GM23248 (cell line): ENCODE measurements around the gene PTPRN2. TPM values are rescaled to one million over a fixed set of nuclear protein-coding genes. Genes with fewer than 3 reads are reported as not detected.

Experiments used
- DNase-seq: peaks from one replicate; pipeline ENCODE4 v3.0.0-alpha.2; 2015
- H2AFZ ChIP-seq: fragments of 200-600 bp; sonication (generic); 2 replicates; pipeline ENCODE4 v1.6.1; 2016; ENCODE audit warnings: antibody characterized with exemption
- H3F3A ChIP-seq: fragments of 200-600 bp; sonication (generic); 2 replicates; pipeline ENCODE4 v1.6.1; 2016; ENCODE audit warnings: mild to moderate bottlenecking, antibody characterized with exemption, mixed run types; ENCODE audit not compliant: insufficient read depth
- H3K27ac ChIP-seq: fragments of 200-600 bp; sonication (generic); 2 replicates; pipeline ENCODE4 v1.5.1; 2016; ENCODE audit warnings: mild to moderate bottlenecking
- H3K27me3 ChIP-seq: fragments of 200-600 bp; sonication (generic); replicated peaks from 2 replicates; pipeline ENCODE4 v1.6.1; 2016; ENCODE audit warnings: mild to moderate bottlenecking; ENCODE audit not compliant: insufficient read depth
- H3K36me3 ChIP-seq: fragments of 200-600 bp; sonication (generic); 2 replicates; pipeline ENCODE4 v1.6.1; 2016; ENCODE audit warnings: low read depth, mild to moderate bottlenecking
- H3K4me1 ChIP-seq: fragments of 200-600 bp; sonication (generic); 2 replicates; pipeline ENCODE4 v1.6.1; 2016; ENCODE audit warnings: mild to moderate bottlenecking; ENCODE audit not compliant: insufficient read depth
- H3K4me2 ChIP-seq: fragments of 200-600 bp; sonication (generic); one replicate; pipeline ENCODE4 v1.6.1; 2016; ENCODE audit warnings: mild to moderate bottlenecking; ENCODE audit not compliant: unreplicated experiment
- H3K4me3 ChIP-seq: fragments of 200-600 bp; sonication (generic); 2 replicates; pipeline ENCODE4 v1.5.1; 2016; ENCODE audit warnings: mild to moderate bottlenecking
- H3K79me2 ChIP-seq: fragments of 200-600 bp; sonication (generic); 2 replicates; pipeline ENCODE4 v1.6.1; 2016; ENCODE audit warnings: mild to moderate bottlenecking; ENCODE audit not compliant: insufficient read depth
- H3K9ac ChIP-seq: fragments of 200-600 bp; sonication (generic); 2 replicates; pipeline ENCODE4 v1.6.1; 2016; ENCODE audit warnings: mild to moderate bottlenecking
- H3K9me2 ChIP-seq: fragments of 200-600 bp; sonication (generic); 2 replicates; pipeline ENCODE4 v1.6.1; 2016; ENCODE audit warnings: mixed run types, mild to moderate bottlenecking, moderate library complexity; ENCODE audit not compliant: insufficient read depth
- H3K9me3 ChIP-seq: fragments of 200-600 bp; sonication (generic); one replicate; pipeline ENCODE4 v1.6.1; 2017; ENCODE audit warnings: low read depth
- H4K20me1 ChIP-seq: fragments of 200-600 bp; sonication (generic); 2 replicates; pipeline ENCODE4 v1.6.0; 2016; ENCODE audit not compliant: insufficient read depth
- EZH2 ChIP-seq: fragments of 200-600 bp; sonication (generic); IDR thresholded peaks from 2 replicates; pipeline ENCODE4 v1.6.1; 2018; ENCODE audit warnings: antibody characterized with exemption, mild to moderate bottlenecking; ENCODE audit not compliant: insufficient read depth, poor library complexity, severe bottlenecking
- EZH2phosphoT487 ChIP-seq: fragments of 200-600 bp; sonication (generic); IDR thresholded peaks from 2 replicates; pipeline ENCODE4 v1.6.1; 2018; ENCODE audit warnings: antibody characterized with exemption, moderate library complexity, mild to moderate bottlenecking, low read depth; ENCODE audit not compliant: insufficient read depth
- WGBS, 2 experiments: methylation state at CpG; one replicate each; pipeline ENCODE4 v1.1.6; 2015 to 2017; ENCODE audit warnings: low lambda C conversion rate in 2 of 2, low coverage in 1 of 2; ENCODE audit errors: missing lambda C conversion rate in 2 of 2; 5-methylcytosine and 5-hydroxymethylcytosine counted together
- in situ Hi-C: fragments of 300-500 bp; cut with MboI; formaldehyde crosslinking; loops from 2 replicates; pipeline ENCODE4 v1.15.0; 2020
- polyA plus RNA-seq: library from polyadenylated mRNA; unstranded; fragments of >200 nt; fragmentation: Nextera tagmentation; extraction: Ambion mirVana; gene quantifications from 2 replicates; pipeline ENCODE4 v1.2.1, GENCODE V29; 2016
- total RNA-seq: library from RNA; depleted of rRNA; stranded (reverse); fragments of >200 nt; shearing (Covaris generic); gene quantifications from 2 replicates; pipeline ENCODE4 v1.2.3, GENCODE V29; 2014

Gene PTPRN2
- total and polyA plus RNA-seq, 2 experiments from 2014 or later, result 0.13 TPM; not detected in 1

- 31 to 34% methylated on average over 34 of the region's 34 CpGs for WGBS, 2 experiments
- Histone ChIP-seq H3F3A (no peaks in the 10 kb centered on the region), H3K36me3 (no peaks in the 10 kb centered on the region), H3K4me2 (no peak overlapping the region), H2AFZ (no peak overlapping the region), H3K9me3 (no peaks in the 10 kb centered on the region), H3K4me1 (no peaks in the 10 kb centered on the region), H3K9ac (no peak overlapping the region), H3K4me3 (no peak overlapping the region), H4K20me1 (no peaks in the 10 kb centered on the region), H3K79me2 (no peaks in the 10 kb centered on the region), H3K9me2 (no peaks in the 10 kb centered on the region), H3K27me3 (no peaks in the 10 kb centered on the region), H3K27ac (no peak overlapping the region)
- in situ Hi-C loops, result no loop called here
- DNase-seq, result no peak
- TF ChIP-seq EZH2phosphoT487, result no peak
- TF ChIP-seq EZH2, result no peak
Observed at GRCh38 chr7:157662981-157663716, 924.5 kb downstream of the PTPRN2 start.

DNA sequence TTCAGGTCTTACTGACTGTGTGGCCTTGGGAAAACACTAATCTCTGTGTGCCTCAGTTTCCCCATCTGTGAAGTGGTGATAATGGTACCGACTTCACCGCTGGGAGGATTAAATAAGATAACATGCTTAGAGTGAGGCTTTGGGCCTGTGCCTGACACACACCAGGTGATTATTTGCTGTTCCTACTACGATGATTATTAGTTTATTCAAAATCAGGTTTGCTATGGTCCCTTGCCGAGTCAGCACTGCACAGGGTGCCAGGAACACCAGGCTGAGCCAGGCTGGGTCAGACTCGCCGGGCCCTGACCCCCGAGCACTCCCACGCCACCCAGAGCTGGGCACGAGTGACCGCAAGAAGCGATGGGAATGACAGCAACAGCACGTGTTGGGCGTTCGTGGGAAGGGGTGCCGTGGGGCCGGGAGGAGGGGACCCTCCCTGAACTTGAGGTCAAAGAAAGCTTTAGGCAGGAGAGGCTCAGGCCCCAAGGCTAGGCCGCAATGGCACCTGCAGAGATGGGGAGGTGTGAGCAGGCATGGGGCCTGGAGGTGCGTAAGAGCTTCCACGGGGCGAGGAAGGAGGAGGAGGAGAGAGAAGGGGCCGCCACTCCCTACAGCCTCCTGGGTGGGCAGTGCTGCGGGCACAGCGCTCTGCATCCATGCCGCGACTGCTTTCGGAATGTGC is 925.4 kb downstream of the PTPRN2 start:
- no peak for DNase-seq
- TF ChIP-seq EZH2phosphoT487, result no peak
- TF ChIP-seq EZH2, result no peak
- H3K27me3 ChIP-seq, result no peaks in the 10 kb centered on the region
- in situ Hi-C loops, result no loop called here
- H3K9me3 ChIP-seq, result no peaks in the 10 kb centered on the region
- H3K9me2 ChIP-seq, result no peaks in the 10 kb centered on the region
- 66 to 69% methylated on average over 22 to 26 of the region's 26 CpGs for whole genome bisulfite sequencing, 2 experiments
- no peaks in the 10 kb centered on the region for H3K36me3 ChIP-seq
- H3F3A ChIP-seq, result no peaks in the 10 kb centered on the region
- H4K20me1 ChIP-seq, result no peaks in the 10 kb centered on the region
- H3K79me2 ChIP-seq, result no peaks in the 10 kb centered on the region
- H3K27ac ChIP-seq, result no peak overlapping the region
- no peak overlapping the region for H3K9ac ChIP-seq
- no peak overlapping the region for H3K4me2 ChIP-seq
- H3K4me1 ChIP-seq, result no peaks in the 10 kb centered on the region
- H2AFZ ChIP-seq, result no peak overlapping the region
- H3K4me3 ChIP-seq, result no peak overlapping the region

DNA sequence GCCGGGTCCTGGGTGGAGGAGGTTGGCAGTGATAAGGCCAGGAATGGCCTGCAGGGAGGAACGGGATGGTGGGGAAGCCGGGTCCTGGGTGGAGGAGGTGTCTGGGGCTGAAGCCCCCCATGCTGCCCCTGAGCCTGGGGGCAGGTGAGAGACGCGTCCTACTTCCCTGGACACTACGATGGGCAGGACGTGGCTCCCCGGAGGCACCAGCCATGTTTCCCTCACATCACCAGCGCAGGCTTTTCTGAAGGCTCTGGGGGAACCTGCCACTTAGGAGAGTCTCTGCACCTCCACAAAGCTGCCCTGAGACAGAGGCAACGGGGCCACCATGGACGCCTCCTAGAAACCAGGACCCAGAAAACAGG is 926.0 kb downstream of the PTPRN2 start:
- Histone ChIP-seq H3K27ac (no peak overlapping the region), H3K4me2 (no peak overlapping the region), H4K20me1 (no peaks in the 10 kb centered on the region), H3F3A (no peaks in the 10 kb centered on the region), H3K4me1 (no peaks in the 10 kb centered on the region), H3K79me2 (no peaks in the 10 kb centered on the region), H3K36me3 (no peaks in the 10 kb centered on the region), H3K9me3 (no peaks in the 10 kb centered on the region), H3K9ac (no peak overlapping the region), H2AFZ (no peak overlapping the region), H3K27me3 (no peaks in the 10 kb centered on the region), H3K9me2 (no peaks in the 10 kb centered on the region), H3K4me3 (no peak overlapping the region)
- no peak for DNase-seq
- in situ Hi-C loops, result no loop called here
- TF ChIP-seq EZH2 (no peak), EZH2phosphoT487 (no peak)
- 62 to 63% methylated on average over 9 to 11 of the region's 11 CpGs for WGBS, 2 experiments

DNA sequence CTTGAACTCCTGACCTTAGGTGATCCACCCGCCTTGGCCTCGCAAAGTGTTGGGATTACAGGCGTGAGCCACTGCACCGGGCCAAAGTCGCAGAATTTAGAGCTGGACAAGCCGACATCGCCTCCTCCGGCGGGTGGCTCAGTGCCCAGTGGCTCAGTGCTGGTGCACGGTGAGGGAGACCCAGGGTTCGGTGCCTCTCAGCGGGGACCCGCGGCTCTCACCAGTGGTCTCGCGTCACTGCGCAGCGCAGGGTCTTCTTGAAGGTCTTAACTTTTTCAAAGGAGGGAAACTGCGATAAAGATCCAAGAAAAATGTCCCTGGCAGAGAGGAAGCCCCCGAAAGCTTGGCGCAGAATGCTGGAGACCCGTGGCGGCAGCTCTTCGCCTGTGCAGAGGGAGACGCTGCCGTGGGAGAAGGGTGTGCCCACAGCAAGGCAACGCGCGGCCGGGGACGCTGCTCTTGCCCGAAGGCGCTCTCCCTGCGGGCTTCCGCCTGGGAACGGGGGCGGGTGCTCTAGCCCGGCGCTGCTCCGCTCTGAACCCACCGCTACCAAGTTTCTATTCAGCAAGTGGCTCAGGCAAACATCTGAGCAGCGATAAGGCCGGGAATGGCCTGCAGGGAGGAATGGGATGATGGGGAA is 926.5 kb downstream of the PTPRN2 start:
- no peak for TF ChIP-seq EZH2phosphoT487
- TF ChIP-seq EZH2, result no peak
- in situ Hi-C loops, result no loop called here

More for the DNA sequence above, 926.5 kb downstream of the PTPRN2 start:
- H3F3A ChIP-seq, result no peaks in the 10 kb centered on the region
- H4K20me1 ChIP-seq, result no peaks in the 10 kb centered on the region
- no peaks in the 10 kb centered on the region for H3K9me2 ChIP-seq
- no peaks in the 10 kb centered on the region for H3K27me3 ChIP-seq
- no peak overlapping the region for H2AFZ ChIP-seq
- WGBS, 2 experiments, result 60 to 61% methylated on average over 43 of the region's 43 CpGs
- DNase-seq, result no peak
- no peaks in the 10 kb centered on the region for H3K4me1 ChIP-seq
- H3K36me3 ChIP-seq, result no peaks in the 10 kb centered on the region
- no peak overlapping the region for H3K9ac ChIP-seq
- no peaks in the 10 kb centered on the region for H3K9me3 ChIP-seq
- H3K4me3 ChIP-seq, result no peak overlapping the region
- H3K27ac ChIP-seq, result no peak overlapping the region
- no peaks in the 10 kb centered on the region for H3K79me2 ChIP-seq
- no peak overlapping the region for H3K4me2 ChIP-seq
